NB4 (cell line): ENCODE data around the gene LRGUK.

Experiments
- POLR2A ChIP-seq: IDR thresholded peaks from 2 replicates; pipeline ENCODE4 v1.6.1; 2011; ENCODE audit warnings: mild to moderate bottlenecking; ENCODE audit not compliant: insufficient read length; ENCODE audit errors: extremely low read depth
- TF ChIP-seq, protein P1 (sequence below): IDR thresholded peaks from one replicate; pipeline ENCODE4 v1.5.1; 2012; ENCODE audit warnings: low read depth, low read length

DNA sequence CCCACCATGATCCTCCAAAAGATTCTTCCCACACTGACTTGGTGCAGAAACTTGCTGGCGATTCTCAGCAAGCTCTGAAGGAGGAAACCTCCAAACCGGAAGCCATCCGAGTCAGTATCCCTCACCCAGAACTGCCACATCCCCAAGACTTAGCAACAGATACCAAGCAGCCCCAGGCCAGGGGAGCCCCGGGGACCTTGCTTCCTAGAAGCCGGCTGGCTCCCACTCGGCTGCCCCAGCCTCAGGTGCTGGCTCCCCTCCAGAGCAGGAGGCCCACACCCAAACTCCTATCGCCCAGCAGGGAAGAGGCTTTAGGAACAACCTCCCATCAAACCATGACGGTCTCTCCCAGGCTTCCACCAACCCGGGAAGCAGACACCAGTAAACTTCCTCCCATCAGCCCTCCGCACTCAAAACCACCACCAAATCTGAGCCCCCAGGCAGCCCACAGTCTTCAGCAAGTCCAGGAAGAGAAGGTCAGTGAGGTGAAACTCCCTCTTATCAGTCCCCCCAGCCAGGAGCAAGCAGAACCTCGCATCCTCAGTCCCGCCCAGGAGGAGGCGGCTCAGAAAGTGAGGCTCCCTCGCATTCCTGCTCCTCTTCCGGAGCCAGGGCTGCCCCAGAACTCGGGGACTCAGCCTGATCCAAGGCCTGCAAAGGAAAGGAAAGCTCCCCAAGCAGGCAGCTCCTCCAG lies 82.3 kb downstream of the LRGUK start:
- no peak for TF ChIP-seq POLR2A
- TF ChIP-seq, protein P1, sequence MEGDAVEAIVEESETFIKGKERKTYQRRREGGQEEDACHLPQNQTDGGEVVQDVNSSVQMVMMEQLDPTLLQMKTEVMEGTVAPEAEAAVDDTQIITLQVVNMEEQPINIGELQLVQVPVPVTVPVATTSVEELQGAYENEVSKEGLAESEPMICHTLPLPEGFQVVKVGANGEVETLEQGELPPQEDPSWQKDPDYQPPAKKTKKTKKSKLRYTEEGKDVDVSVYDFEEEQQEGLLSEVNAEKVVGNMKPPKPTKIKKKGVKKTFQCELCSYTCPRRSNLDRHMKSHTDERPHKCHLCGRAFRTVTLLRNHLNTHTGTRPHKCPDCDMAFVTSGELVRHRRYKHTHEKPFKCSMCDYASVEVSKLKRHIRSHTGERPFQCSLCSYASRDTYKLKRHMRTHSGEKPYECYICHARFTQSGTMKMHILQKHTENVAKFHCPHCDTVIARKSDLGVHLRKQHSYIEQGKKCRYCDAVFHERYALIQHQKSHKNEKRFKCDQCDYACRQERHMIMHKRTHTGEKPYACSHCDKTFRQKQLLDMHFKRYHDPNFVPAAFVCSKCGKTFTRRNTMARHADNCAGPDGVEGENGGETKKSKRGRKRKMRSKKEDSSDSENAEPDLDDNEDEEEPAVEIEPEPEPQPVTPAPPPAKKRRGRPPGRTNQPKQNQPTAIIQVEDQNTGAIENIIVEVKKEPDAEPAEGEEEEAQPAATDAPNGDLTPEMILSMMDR: no peak
